Mucosa of descending colon (tissue), 3 donors: ENCODE data around the gene SLC25A38. TPM values are rescaled to one million over a fixed set of nuclear protein-coding genes. Genes with fewer than 3 reads are reported as not detected.
"Not testable (repeated sequence)": the region's sequence is repeated elsewhere in the genome, so short reads cannot be mapped to it uniquely, and the experiment has no call there.

Experiments
- ATAC-seq: fragments of 200-7000 bp; cut with Tn5 transposase; one replicate; pipeline ENCODE4 v1.9.1; 2020; ENCODE audit warnings: mild to moderate bottlenecking, moderate library complexity
- DNase-seq, 3 donors: peaks; one replicate each; pipeline ENCODE4 v3.0.0-alpha.2; 2020
- H3K36me3 ChIP-seq: fragments of 200-600 bp; one replicate; pipeline ENCODE4 v1.8.0; 2021; ENCODE audit warnings: low read depth, mild to moderate bottlenecking
- H3K4me1 ChIP-seq: fragments of 200-600 bp; one replicate; pipeline ENCODE4 v1.8.0; 2021; ENCODE audit warnings: low read depth, mild to moderate bottlenecking
- H3K4me3 ChIP-seq: fragments of 200-600 bp; one replicate; pipeline ENCODE4 v1.8.0; 2021; ENCODE audit warnings: mild to moderate bottlenecking
- H3K9me3 ChIP-seq: fragments of 200-600 bp; one replicate; pipeline ENCODE4 v1.8.0; 2021; ENCODE audit warnings: mild to moderate bottlenecking
- intact Hi-C, 2 donors: fragments of 100-400 bp; cut with DNase I in 1 of 2; cut with micrococcal nuclease in 1 of 2; formaldehyde crosslinking; loops; one replicate each; pipeline versions ENCODE4 v1.11.0 to v1.11.1; 2022; cut with DNase I, micrococcal nuclease
- total RNA-seq, 3 donors: library from RNA; stranded (reverse); fragmentation: NEBNext Ultra II Directional in 2 of 3; extraction: Animal tissue kit (Norgen Biotek cat#: 25700) in 2 of 3; gene quantifications; one replicate each; pipeline versions ENCODE4 v1.2.1 to v1.2.4, GENCODE V29; 2021 to 2023
- TF ChIP-seq, protein P1 (sequence below): fragments of 200-600 bp; IDR thresholded peaks from one replicate; pipeline ENCODE4 v1.8.0; 2022; ENCODE audit warnings: antibody characterized with exemption, mild to moderate bottlenecking
- donor health status: DM: no; HTN: no; CAD: no; lungs with moderate emphysema.
- donor health status: DM: no; HTN: no; CAD: no.
- donor health status: DM: no; HTN: yes; CAD: no.

The SLC25A38 gene
- total RNA-seq, 3 donors from 2014 or later = 29.3 to 35.3 (median 34.4) TPM

DNA sequence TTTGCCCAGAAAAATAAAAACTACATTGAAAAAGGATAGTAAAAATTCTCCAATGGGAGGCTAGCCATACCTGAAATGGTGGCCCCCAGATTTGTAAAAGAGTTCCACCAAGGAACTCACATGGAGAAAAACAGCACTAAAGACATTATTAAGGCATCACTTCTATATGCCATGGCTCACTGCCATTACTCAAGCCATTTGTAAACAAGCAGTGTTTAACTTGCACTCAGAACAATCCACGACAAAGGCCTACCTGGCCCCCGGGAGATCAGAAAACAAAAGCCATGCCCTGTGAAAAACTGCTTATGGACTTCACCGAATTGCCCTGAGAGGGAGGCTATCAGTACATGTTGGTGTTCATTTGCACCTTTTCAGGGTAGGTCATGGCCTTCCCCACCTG is 34.1 kb upstream of the SLC25A38 start:
- H3K4me3 ChIP-seq = no peak overlapping the region
- TF ChIP-seq, protein P1, sequence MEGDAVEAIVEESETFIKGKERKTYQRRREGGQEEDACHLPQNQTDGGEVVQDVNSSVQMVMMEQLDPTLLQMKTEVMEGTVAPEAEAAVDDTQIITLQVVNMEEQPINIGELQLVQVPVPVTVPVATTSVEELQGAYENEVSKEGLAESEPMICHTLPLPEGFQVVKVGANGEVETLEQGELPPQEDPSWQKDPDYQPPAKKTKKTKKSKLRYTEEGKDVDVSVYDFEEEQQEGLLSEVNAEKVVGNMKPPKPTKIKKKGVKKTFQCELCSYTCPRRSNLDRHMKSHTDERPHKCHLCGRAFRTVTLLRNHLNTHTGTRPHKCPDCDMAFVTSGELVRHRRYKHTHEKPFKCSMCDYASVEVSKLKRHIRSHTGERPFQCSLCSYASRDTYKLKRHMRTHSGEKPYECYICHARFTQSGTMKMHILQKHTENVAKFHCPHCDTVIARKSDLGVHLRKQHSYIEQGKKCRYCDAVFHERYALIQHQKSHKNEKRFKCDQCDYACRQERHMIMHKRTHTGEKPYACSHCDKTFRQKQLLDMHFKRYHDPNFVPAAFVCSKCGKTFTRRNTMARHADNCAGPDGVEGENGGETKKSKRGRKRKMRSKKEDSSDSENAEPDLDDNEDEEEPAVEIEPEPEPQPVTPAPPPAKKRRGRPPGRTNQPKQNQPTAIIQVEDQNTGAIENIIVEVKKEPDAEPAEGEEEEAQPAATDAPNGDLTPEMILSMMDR = no peak
- peaks cover 28% of the 10 kb centered on the region for H3K4me1 ChIP-seq
- intact Hi-C loops = no loop called here
- H3K9me3 ChIP-seq = no peaks in the 10 kb centered on the region
- peak in 1 of 3 donors; percentile 16 for DNase-seq
- H3K36me3 ChIP-seq = no peaks in the 10 kb centered on the region
- ATAC-seq = peak; percentile 43

DNA sequence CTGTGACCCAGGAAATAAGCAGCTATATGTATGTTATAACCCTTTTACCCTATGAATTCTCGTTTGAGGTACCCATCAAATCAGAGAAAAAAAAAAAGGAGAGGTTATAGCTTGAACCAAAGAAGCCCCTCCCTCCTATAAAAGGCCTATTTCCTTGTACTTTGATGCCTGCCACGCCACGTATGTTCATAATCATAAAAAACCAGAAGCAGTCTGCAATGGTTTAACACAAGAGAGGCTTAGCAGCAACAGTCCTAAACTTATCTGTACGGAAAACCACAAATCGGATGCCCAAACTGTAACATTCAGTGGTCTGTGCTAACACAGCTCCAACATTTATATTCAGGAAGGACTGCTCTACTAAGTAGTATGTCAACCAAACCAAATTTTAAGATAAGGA is 32.5 kb upstream of the SLC25A38 start:
- Histone ChIP-seq H3K4me3 (no peak overlapping the region), H3K4me1 (peaks cover 28% of the 10 kb centered on the region), H3K36me3 (no peaks in the 10 kb centered on the region), H3K9me3 (no peaks in the 10 kb centered on the region)
- TF ChIP-seq, protein P1 = no peak
- DNase-seq (peak in 1 of 3 donors; percentile 63), ATAC-seq (peak; percentile 86)
- intact Hi-C loops = no loop called here

DNA sequence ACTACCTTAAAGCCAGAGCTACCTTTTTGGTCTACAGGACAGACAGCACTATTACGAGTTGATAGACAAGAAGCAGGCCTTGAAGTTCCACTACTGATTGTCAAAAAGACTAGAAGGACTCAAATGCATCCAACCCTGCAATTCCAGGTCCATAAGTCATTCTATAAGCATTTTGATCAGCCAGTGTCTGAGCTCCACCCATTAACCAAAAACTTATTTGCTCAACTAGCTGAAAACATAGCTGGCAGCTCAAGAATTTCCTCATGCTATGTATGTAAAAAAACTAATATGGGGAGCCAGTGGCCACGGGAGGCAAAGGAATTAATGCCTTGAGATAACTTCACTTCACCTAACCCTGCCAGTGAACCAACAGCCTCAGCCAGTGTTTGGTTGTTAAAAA is 32.0 kb upstream of the SLC25A38 start:
- H3K4me1 ChIP-seq = peaks cover 28% of the 10 kb centered on the region
- H3K4me3 ChIP-seq, ATAC-seq, H3K9me3 ChIP-seq, intact Hi-C loops, H3K36me3 ChIP-seq, DNase-seq: not testable (repeated sequence)

DNA sequence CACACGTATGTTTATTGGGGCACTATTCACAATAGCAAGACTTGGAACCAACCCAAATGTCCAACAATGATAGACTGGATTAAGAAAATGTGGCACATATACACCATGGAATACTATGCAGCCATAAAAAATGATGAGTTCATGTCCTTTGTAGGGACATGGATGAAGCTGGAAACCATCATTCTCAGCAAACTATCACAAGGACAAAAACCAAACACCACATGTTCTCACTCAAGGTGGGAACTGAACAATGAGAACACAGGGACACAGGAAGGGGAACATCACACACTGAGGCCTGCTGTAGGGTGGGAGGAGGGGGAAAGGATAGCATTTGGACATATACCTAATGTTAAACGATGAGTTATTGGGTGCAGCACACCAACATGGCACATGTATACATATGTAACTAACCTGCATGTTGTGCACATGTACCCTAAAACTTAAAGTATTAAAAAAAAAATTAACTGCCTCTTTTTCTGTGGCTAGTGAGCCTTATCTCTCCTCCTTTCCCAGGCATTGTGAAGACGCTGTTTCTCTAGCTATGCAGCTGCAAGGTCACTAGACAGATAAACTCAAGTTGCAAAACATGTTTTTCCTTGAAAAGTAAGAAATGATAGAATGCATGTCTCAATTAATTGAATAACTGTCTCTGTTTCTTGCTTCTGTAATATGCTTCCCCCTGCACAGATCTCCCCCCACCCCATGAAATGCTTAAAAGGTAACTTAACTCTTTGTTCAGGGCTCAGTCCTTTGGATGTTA is 29.8 kb upstream of the SLC25A38 start:
- H3K4me3 ChIP-seq, DNase-seq, ATAC-seq, H3K36me3 ChIP-seq, H3K9me3 ChIP-seq, intact Hi-C loops: not testable (repeated sequence)
- peaks cover 12% of the 10 kb centered on the region for H3K4me1 ChIP-seq

DNA sequence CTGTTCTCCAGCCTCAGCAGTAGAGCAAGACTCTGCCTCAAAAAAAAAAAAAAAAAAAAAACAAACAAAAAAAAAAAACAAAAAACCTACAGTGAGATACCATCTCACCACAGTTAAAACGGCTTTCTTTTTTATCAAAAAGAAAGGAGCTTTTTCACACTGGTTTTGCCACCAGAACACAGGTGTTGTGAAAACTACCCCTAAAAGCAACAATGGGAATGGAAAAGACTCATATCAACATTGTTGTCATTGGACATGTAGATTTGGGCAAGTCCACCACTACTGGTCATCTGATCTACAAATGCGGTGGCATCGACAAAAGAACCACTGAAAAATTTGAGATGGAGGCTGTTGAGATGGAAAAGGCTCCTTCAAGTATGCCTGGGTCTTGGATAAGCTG is 24.8 kb upstream of the SLC25A38 start:
- TF ChIP-seq, protein P1 = no peak
- ATAC-seq (no peak), DNase-seq (no peak)
- no peak overlapping the region for H3K4me3 ChIP-seq
- no peaks in the 10 kb centered on the region for H3K9me3 ChIP-seq
- intact Hi-C loops = no loop called here
- no peaks in the 10 kb centered on the region for H3K4me1 ChIP-seq
- no peaks in the 10 kb centered on the region for H3K36me3 ChIP-seq

DNA sequence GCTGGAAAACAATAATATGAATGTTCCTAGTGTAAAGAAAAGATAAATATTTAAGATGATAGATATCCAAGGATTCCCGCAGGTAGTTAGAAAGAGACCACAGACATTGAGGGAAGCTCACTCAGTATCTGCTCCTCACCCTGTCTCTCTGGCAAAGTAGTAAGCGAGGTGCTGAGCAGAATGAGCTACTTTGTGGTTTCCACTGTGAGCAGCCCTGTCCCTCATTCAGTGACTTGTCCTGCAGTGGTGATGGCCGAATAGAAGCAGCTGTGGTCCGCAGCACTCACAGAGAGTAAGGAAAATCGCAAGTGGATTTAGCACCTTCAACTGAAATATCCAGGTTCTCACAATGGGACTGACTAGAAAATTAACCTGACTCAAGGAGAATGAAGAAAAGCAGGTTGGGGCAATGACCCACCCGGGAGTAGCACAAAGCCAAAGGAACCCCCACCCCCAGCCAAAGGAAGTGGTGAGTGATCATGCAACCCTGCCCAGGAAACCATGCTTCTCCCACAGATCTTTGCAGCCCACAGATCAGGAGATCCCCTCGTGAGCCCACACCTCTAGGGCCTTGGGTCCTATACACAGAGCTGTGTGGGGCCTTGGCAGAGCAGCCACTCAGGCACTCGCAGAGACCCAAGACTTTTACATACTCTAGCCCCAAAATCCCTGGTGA is 21.8 kb upstream of the SLC25A38 start:
- ATAC-seq = peak; percentile 25
- TF ChIP-seq, protein P1 = no peak

More for the DNA sequence above, 21.8 kb upstream of the SLC25A38 start:
- intact Hi-C loops = no loop called here
- Histone ChIP-seq H3K4me1 (no peaks in the 10 kb centered on the region), H3K9me3 (no peaks in the 10 kb centered on the region), H3K4me3 (no peak overlapping the region), H3K36me3 (no peaks in the 10 kb centered on the region)
- DNase-seq = no peak
